Keratinocyte (primary cell): ENCODE data around the gene RNLS. TPM values are rescaled to one million over a fixed set of nuclear protein-coding genes. Genes with fewer than 3 reads are reported as not detected.

Experiments
- DNase-seq: peaks from one replicate; pipeline ENCODE4 v3.0.0-alpha.2; 2011; ENCODE audit warnings: low read depth, missing footprints, low spot score
- FAIRE-seq: peaks from 2 replicates; lab custom pipeline; 2011; peaks lifted over from hg19 to GRCh38; lab: Jason Lieb, UNC
- H2AFZ ChIP-seq: 2 replicates; pipeline ENCODE4 v1.6.0; 2012; ENCODE audit warnings: low read length, control low read depth, inconsistent platforms; ENCODE audit not compliant: control insufficient read depth
- H3K27ac ChIP-seq: 2 replicates; pipeline ENCODE4 v1.5.1; 2011; ENCODE audit warnings: low read length; ENCODE audit not compliant: control insufficient read depth, insufficient read depth
- H3K27me3 ChIP-seq: 3 replicates; pipeline ENCODE4 v1.6.0; 2011; ENCODE audit warnings: low read length; ENCODE audit not compliant: control insufficient read depth, insufficient read depth; ENCODE audit errors: extremely low read depth
- H3K36me3 ChIP-seq, 2 experiments: 2 replicates in 1 of 2; 3 replicates in 1 of 2; pipeline ENCODE4 v1.5.1; 2011; ENCODE audit warnings: low read length in 2 of 2, mild to moderate bottlenecking in 1 of 2; ENCODE audit not compliant: control insufficient read depth in 2 of 2, insufficient read depth in 2 of 2; ENCODE audit errors: extremely low read depth in 1 of 2
- H3K4me1 ChIP-seq: 3 replicates; pipeline ENCODE4 v1.5.1; 2011; ENCODE audit warnings: low read length; ENCODE audit not compliant: control insufficient read depth, insufficient read depth; ENCODE audit errors: extremely low read depth
- H3K4me2 ChIP-seq: 3 replicates; pipeline ENCODE4 v1.6.0; 2011; ENCODE audit warnings: low read depth, low read length; ENCODE audit not compliant: control insufficient read depth, insufficient read depth; ENCODE audit errors: extremely low read depth
- H3K4me3 ChIP-seq, 3 experiments: fragments of 200-600 bp in 1 of 3; sonication (generic) in 1 of 3; 2 replicates in 2 of 3; 3 replicates in 1 of 3; pipeline ENCODE4 v1.5.1; 2011 to 2016; ENCODE audit warnings: low read length in 3 of 3, mild to moderate bottlenecking in 3 of 3, control low read depth in 2 of 3, inconsistent platforms in 1 of 3, low read depth in 1 of 3, mixed read lengths in 1 of 3, mixed run types in 1 of 3, moderate library complexity in 1 of 3; ENCODE audit not compliant: control insufficient read depth in 2 of 3, insufficient read depth in 2 of 3; ENCODE audit errors: extremely low read depth in 1 of 3
- H3K79me2 ChIP-seq: 2 replicates; pipeline ENCODE4 v1.6.0; 2012; ENCODE audit warnings: low read length; ENCODE audit not compliant: control insufficient read depth, insufficient read depth
- H3K9ac ChIP-seq: 3 replicates; pipeline ENCODE4 v1.6.0; 2011; ENCODE audit warnings: low read length; ENCODE audit not compliant: control insufficient read depth, insufficient read depth; ENCODE audit errors: extremely low read depth
- H3K9me1 ChIP-seq: 3 replicates; pipeline ENCODE4 v1.6.0; 2011; ENCODE audit warnings: low read length; ENCODE audit not compliant: control insufficient read depth, insufficient read depth; ENCODE audit errors: extremely low read depth
- H3K9me3 ChIP-seq: 2 replicates; pipeline ENCODE4 v1.5.1; 2012; ENCODE audit warnings: low read depth, low read length; ENCODE audit not compliant: control insufficient read depth
- H4K20me1 ChIP-seq: 3 replicates; pipeline ENCODE4 v1.6.0; 2011; ENCODE audit warnings: low read length; ENCODE audit not compliant: control insufficient read depth, insufficient read depth; ENCODE audit errors: extremely low read depth
- EZH2 ChIP-seq: IDR thresholded peaks from one replicate; pipeline ENCODE4 v1.6.1; 2012; ENCODE audit warnings: inconsistent platforms, mild to moderate bottlenecking, low read length, moderate library complexity
- dilution Hi-C: fragments of 300-500 bp; cut with MboI; formaldehyde crosslinking; loops from one replicate; pipeline ENCODE4 v1.7.0; 2020; ENCODE audit warnings: low sequenced_read_pairs; ENCODE audit not compliant: extremely low pct_ligation_motif_present
- polyA plus RNA-seq, 5 experiments: library from polyadenylated mRNA; depleted of rRNA in 3 of 5; stranded (reverse) in 3 of 5; stranded (forward) in 1 of 5; unstranded in 1 of 5; fragments of >200 nt; gene quantifications; 1 replicate in 1 of 5; 2 replicates in 3 of 5; 3 replicates in 1 of 5; pipeline versions ENCODE4 v1.2.1 to v1.2.3, GENCODE V29; 2011 to 2012; ENCODE audit warnings: missing spikeins in 2 of 5, low read depth in 1 of 5, low replicate concordance in 1 of 5
- TF ChIP-seq, protein P1 (sequence below), 3 experiments: IDR thresholded peaks in 1 of 3; conservative IDR thresholded peaks in 1 of 3; optimal IDR thresholded peaks in 1 of 3; 2 replicates in 2 of 3; 3 replicates in 1 of 3; pipeline versions ENCODE3 to v1.5.1; 2011; ENCODE audit warnings: low read length in 3 of 3, mild to moderate bottlenecking in 3 of 3, moderate library complexity in 2 of 3, control low read depth in 1 of 3, inconsistent platforms in 1 of 3; ENCODE audit not compliant: insufficient read depth in 2 of 3; ENCODE audit errors: extremely low read depth in 1 of 3

The RNLS gene
- polyA plus RNA-seq, 1 donor (not counting 4 experiments of a cell fraction or from before 2014, with no cell fraction given) = 6.8 TPM

- H3K27ac ChIP-seq = no peak overlapping the region
- no peaks in the 10 kb centered on the region for H3K4me1 ChIP-seq
- DNase-seq (no peak), FAIRE-seq (no peak)
- no peaks in the 10 kb centered on the region for H3K79me2 ChIP-seq
- H2AFZ ChIP-seq = no peak overlapping the region
- no peak overlapping the region for H3K4me2 ChIP-seq
- no peaks in the 10 kb centered on the region for H3K9me1 ChIP-seq
- TF ChIP-seq, protein P1, sequence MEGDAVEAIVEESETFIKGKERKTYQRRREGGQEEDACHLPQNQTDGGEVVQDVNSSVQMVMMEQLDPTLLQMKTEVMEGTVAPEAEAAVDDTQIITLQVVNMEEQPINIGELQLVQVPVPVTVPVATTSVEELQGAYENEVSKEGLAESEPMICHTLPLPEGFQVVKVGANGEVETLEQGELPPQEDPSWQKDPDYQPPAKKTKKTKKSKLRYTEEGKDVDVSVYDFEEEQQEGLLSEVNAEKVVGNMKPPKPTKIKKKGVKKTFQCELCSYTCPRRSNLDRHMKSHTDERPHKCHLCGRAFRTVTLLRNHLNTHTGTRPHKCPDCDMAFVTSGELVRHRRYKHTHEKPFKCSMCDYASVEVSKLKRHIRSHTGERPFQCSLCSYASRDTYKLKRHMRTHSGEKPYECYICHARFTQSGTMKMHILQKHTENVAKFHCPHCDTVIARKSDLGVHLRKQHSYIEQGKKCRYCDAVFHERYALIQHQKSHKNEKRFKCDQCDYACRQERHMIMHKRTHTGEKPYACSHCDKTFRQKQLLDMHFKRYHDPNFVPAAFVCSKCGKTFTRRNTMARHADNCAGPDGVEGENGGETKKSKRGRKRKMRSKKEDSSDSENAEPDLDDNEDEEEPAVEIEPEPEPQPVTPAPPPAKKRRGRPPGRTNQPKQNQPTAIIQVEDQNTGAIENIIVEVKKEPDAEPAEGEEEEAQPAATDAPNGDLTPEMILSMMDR (optimal IDR thresholded peaks at IDR 0.05 in 1 of 3, IDR thresholded peaks at IDR 0.05 in 1 of 3, conservative IDR thresholded peaks at IDR 0.05 in 1 of 3; ENCODE audit: extremely low read depth in 1 of 3, insufficient read depth in 2 of 3, low read length in 3 of 3) = no peak
- no peak for TF ChIP-seq EZH2
- H3K9ac ChIP-seq = no peak overlapping the region
- H3K27me3 ChIP-seq = no peaks in the 10 kb centered on the region
- H3K9me3 ChIP-seq = no peaks in the 10 kb centered on the region
- no peaks in the 10 kb centered on the region for H4K20me1 ChIP-seq
- H3K4me3 ChIP-seq = no peak overlapping the region
- dilution Hi-C loops = no loop called here
- H3K36me3 ChIP-seq = no peaks in the 10 kb centered on the region
These were observed 52.3 kb downstream of the RNLS start for GRCh38 chr10:88530629-88531391.

- no peaks in the 10 kb centered on the region for H3K36me3 ChIP-seq
- H3K9ac ChIP-seq = no peak overlapping the region
- no peaks in the 10 kb centered on the region for H3K27me3 ChIP-seq
- H3K9me1 ChIP-seq = no peaks in the 10 kb centered on the region
- no peak overlapping the region for H2AFZ ChIP-seq
- no peaks in the 10 kb centered on the region for H3K9me3 ChIP-seq
- DNase-seq = no peak
- no peaks in the 10 kb centered on the region for H3K4me1 ChIP-seq
- no peak overlapping the region for H3K4me3 ChIP-seq
- H4K20me1 ChIP-seq = no peaks in the 10 kb centered on the region
- no peaks in the 10 kb centered on the region for H3K79me2 ChIP-seq
- H3K27ac ChIP-seq = no peak overlapping the region
- FAIRE-seq = no peak
- dilution Hi-C loops = no loop called here
- TF ChIP-seq, protein P1 (optimal IDR thresholded peaks at IDR 0.05 in 1 of 3, IDR thresholded peaks at IDR 0.05 in 1 of 3, conservative IDR thresholded peaks at IDR 0.05 in 1 of 3; ENCODE audit: extremely low read depth in 1 of 3, insufficient read depth in 2 of 3, low read length in 3 of 3) = no peak
- no peak for TF ChIP-seq EZH2
- H3K4me2 ChIP-seq = no peak overlapping the region
These were observed 53.0 kb downstream of the RNLS start for GRCh38 chr10:88530093-88530492.
